Inferior parietal cortex (tissue), 1 donor: ENCODE measurements around the gene PRR5.
"Not testable (repeated sequence)": the region's sequence is repeated elsewhere in the genome, so short reads cannot be mapped to it uniquely, and the experiment has no call there.

Experiments used
- DNase-seq: peaks from one replicate; pipeline ENCODE4 v3.0.0-alpha.2; 2016; ENCODE audit errors: extremely low spot score

PRR5 gene

GRCh38 chr22:44701824-44702478 lies at the start of gene PRR5:
Gene PRR5, plus strand, starts transcription at chr22:44702204. Its CDS starts 271 bp downstream, at chr22:44702475.
- DNase-seq, result no peak

GRCh38 chr22:44652866-44653265 lies 49.1 kb upstream of the PRR5 start:
- not testable (repeated sequence) for DNase-seq

GRCh38 chr22:44658311-44658953 lies 43.6 kb upstream of the PRR5 start:
- DNase-seq, result no peak

GRCh38 chr22:44659140-44659539 lies 42.9 kb upstream of the PRR5 start:
- no peak for DNase-seq

GRCh38 chr22:44660051-44660830 lies 41.8 kb upstream of the PRR5 start:
- DNase-seq, result no peak

- no peak for DNase-seq
Measured at GRCh38 chr22:44661070-44661469, 40.9 kb upstream of the PRR5 start.

- DNase-seq, result no peak
Measured at GRCh38 chr22:44661659-44662569, 40.1 kb upstream of the PRR5 start.

- no peak for DNase-seq
Measured at GRCh38 chr22:44663256-44663999, 38.6 kb upstream of the PRR5 start.

- DNase-seq, result peak; percentile 22
Measured at GRCh38 chr22:44664149-44664548, 37.9 kb upstream of the PRR5 start.

GRCh38 chr22:44665115-44665514 lies 36.9 kb upstream of the PRR5 start:
- peak; percentile 22 for DNase-seq

GRCh38 chr22:44666207-44666585 lies 35.8 kb upstream of the PRR5 start:
- no peak for DNase-seq

GRCh38 chr22:44667276-44667675 lies 34.7 kb upstream of the PRR5 start:
- DNase-seq, result no peak

- no peak for DNase-seq
Measured at GRCh38 chr22:44667829-44668189, 34.2 kb upstream of the PRR5 start.

GRCh38 chr22:44668190-44668885 lies 33.7 kb upstream of the PRR5 start:
- no peak for DNase-seq

GRCh38 chr22:44668886-44669521 lies 33.0 kb upstream of the PRR5 start:
- no peak for DNase-seq

GRCh38 chr22:44669561-44669976 lies 32.4 kb upstream of the PRR5 start:
- no peak for DNase-seq

GRCh38 chr22:44670220-44670988 lies 31.6 kb upstream of the PRR5 start:
- no peak for DNase-seq

GRCh38 chr22:44671742-44672141 lies 30.3 kb upstream of the PRR5 start:
- no peak for DNase-seq

GRCh38 chr22:44672632-44673031 lies 29.4 kb upstream of the PRR5 start:
- no peak for DNase-seq
